ENCODE measurements around the gene HTR7.
"Not testable (repeated sequence)": the region's sequence is repeated elsewhere in the genome, so short reads cannot be mapped to it uniquely, and the experiment has no call there.

The HTR7 gene

DNA sequence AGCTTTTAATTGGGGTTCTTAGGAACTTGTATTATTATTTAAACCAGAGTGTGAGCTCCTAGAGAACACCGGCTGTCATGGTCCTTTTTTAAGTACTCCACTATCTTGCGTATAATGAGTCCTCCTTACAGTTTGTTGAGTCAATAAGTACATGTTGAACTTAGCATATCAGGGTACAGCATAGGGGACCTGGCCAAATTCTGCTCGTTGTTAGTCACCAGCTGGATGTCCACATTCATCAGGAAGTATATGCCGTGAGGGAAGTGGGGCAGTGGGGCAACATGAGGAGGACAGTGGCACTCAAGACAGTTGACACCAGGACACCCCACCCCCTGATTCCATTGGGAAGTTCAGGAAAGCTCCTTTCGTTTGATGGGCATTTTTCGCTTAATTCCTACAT, 30.5 kb upstream of the HTR7 start:
- no peak overlapping the region for H3K4me3 ChIP-seq (replicated peaks in 1 of 2; ENCODE audit: low read depth in 2 of 2, low read length in 2 of 2)
- peak in 1 of 2 donors; percentile 18 for DNase-seq (ENCODE audit: low read depth in 2 of 2)
- TF ChIP-seq, protein P1, sequence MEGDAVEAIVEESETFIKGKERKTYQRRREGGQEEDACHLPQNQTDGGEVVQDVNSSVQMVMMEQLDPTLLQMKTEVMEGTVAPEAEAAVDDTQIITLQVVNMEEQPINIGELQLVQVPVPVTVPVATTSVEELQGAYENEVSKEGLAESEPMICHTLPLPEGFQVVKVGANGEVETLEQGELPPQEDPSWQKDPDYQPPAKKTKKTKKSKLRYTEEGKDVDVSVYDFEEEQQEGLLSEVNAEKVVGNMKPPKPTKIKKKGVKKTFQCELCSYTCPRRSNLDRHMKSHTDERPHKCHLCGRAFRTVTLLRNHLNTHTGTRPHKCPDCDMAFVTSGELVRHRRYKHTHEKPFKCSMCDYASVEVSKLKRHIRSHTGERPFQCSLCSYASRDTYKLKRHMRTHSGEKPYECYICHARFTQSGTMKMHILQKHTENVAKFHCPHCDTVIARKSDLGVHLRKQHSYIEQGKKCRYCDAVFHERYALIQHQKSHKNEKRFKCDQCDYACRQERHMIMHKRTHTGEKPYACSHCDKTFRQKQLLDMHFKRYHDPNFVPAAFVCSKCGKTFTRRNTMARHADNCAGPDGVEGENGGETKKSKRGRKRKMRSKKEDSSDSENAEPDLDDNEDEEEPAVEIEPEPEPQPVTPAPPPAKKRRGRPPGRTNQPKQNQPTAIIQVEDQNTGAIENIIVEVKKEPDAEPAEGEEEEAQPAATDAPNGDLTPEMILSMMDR (IDR thresholded peaks at IDR 0.05; ENCODE audit: low read depth, low read length): no peak

DNA sequence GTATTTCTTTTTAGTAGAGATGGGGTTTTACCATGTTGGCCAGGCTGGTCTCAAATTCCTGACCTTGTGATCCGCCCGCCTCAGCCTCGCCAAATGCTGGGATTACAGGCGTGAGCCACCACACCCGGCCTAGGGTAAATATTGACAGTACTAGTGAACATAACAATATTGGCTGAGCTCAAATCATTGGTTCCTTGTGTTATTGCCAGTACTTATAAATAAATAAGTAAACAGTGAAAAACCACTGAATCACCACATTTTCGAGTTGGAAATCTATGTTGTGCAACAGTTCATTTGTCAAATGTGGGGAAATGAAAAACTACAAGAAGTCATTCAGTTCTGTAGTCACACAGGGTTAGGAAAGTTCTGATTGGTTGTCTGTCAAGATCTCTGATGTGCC, 29.7 kb upstream of the HTR7 start:
- TF ChIP-seq, protein P1 (IDR thresholded peaks at IDR 0.05; ENCODE audit: low read depth, low read length): no peak
- H3K4me3 ChIP-seq (replicated peaks in 1 of 2; ENCODE audit: low read depth in 2 of 2, low read length in 2 of 2): no peak overlapping the region
- peak in 1 of 2 donors; percentile 20 for DNase-seq (ENCODE audit: low read depth in 2 of 2)

DNA sequence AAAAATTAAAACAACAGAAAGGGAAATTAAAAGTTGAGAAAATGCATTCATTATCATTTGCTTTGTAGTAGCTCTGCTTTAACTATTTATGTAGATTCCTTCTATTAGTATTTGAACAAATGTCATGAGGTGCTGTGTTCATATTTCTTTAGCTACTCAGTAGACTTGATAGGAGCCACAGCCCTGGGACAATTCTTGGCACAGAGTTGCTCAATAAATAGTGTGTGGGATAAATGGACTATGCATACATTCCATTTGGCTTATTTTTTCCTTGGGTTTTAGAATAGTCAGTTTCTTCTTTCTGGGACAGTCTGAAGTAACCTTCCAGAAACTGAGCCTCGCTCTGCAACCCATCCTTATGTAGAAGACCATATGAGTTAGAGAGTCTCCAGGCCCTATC, 27.3 kb upstream of the HTR7 start:
- DNase-seq (ENCODE audit: low read depth in 2 of 2): peak; percentile 73 to 74
- no peak overlapping the region for H3K4me3 ChIP-seq (replicated peaks in 1 of 2; ENCODE audit: low read depth in 2 of 2, low read length in 2 of 2)
- TF ChIP-seq, protein P1 (IDR thresholded peaks at IDR 0.05; ENCODE audit: low read depth, low read length): no peak

DNA sequence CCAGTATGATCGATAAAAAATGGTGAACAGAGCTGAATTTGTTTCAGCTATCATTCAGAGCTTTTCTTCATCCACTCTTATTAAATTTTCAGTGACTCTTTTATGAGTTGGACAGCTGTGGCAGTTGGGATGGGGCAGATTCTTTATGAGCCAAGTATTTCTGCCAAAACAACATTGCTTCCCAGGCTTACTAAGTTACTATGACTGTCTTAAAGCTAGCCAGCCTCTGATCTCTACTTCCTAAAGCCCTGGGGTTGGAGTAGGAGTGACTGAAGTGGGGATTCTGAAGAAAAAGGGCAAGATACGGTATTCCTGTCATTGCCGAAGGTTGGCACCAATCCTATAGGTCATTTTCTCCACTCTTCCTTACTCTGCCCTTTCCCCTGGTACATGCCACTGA, 26.6 kb upstream of the HTR7 start:
- H3K4me3 ChIP-seq (replicated peaks in 1 of 2; ENCODE audit: low read depth in 2 of 2, low read length in 2 of 2): no peak overlapping the region
- TF ChIP-seq, protein P1 (IDR thresholded peaks at IDR 0.05; ENCODE audit: low read depth, low read length): no peak
- peak; percentile 50 to 52 for DNase-seq (ENCODE audit: low read depth in 2 of 2)

DNA sequence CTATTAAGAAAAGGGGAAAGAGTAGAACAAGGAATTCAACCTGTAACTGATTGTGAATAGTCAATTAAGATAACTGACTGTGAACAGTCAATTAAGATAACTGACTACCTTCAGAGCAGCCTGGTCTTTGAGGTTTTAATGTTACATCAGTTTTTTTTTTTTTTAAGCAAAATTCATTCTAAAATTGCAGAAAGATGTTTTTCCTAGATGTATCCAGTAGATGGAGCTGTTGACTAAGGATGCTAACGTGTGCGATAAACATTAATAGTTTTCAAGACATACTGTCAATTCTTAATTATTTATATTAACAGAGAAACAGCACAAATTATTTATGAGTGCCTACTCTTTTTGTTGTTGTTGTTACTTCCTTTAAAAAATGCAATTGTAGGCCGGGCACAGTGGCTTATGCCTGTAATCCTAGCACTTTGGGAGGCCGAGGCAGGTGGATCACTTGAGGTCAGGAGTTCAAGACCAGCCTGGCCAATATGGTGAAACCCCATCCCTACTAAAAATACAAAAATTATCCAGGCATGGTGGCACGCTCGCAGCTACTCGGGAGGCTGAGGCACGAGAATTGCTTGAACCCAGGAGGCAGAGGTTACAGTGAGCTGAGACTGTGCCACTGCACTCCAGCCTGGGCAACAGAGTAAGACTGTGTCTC, 22.4 kb upstream of the HTR7 start:
- DNase-seq (ENCODE audit: low read depth in 2 of 2): peak; percentile 65 to 70
- not testable (repeated sequence) for H3K4me3 ChIP-seq (replicated peaks in 1 of 2; ENCODE audit: low read depth in 2 of 2, low read length in 2 of 2)
- TF ChIP-seq, protein P1 (IDR thresholded peaks at IDR 0.05; ENCODE audit: low read depth, low read length): peak; percentile 56

DNA sequence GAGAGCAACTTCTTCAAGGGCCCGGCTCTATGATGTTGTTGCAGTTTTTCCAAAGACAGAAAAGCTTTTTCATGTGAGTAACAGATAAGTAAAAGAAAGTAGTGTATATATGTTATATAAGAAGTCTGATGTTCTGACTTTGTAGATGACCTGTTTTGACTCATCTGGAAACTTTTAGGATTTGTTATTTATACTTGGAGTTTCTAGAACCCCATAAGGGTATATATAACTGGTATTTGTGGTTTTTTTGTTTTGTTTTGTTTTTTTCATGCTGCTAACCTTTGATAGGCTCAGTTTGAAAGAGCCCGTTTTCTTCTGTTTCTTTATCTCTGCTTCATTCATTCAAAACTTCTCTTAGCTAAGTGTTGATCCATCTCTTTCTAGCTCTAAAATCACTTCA, 21.2 kb upstream of the HTR7 start:
- no peak for DNase-seq (ENCODE audit: low read depth in 2 of 2)
- H3K4me3 ChIP-seq (replicated peaks in 1 of 2; ENCODE audit: low read depth in 2 of 2, low read length in 2 of 2): no peak overlapping the region
- TF ChIP-seq, protein P1 (IDR thresholded peaks at IDR 0.05; ENCODE audit: low read depth, low read length): no peak

DNA sequence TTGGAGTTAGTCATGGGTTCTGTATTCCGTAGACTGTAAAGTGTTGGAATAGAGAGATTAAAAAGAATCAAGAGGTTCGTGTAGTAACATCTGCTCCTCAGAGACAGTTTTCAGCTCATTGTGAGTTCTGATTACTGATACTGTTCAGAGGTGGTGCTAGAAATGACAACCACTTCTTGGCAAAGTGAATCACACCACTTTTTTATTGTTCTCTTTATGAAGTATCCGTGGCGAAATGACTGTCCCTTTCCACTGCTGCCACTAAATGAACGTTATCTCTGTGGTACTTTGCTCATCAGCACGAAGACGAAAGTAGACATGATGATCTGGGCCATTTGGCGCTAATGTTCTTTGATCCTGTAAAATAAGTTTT, 14.8 kb upstream of the HTR7 start:
- DNase-seq (ENCODE audit: low read depth in 2 of 2): no peak
- TF ChIP-seq, protein P1 (IDR thresholded peaks at IDR 0.05; ENCODE audit: low read depth, low read length): no peak
- peak overlapping the region; percentile 79 to 86 for H3K4me3 ChIP-seq (replicated peaks in 1 of 2; ENCODE audit: low read depth in 2 of 2, low read length in 2 of 2)
